Testis (tissue), 2 donors: Measurements from ENCODE around the gene ZNF41.

ENCODE experiments used
- CTCF ChIP-seq, 3 experiments: fragments of 450-650 bp in 2 of 3; fragments of 200-600 bp in 1 of 3; sonication (generic) in 1 of 3; IDR thresholded peaks; one replicate each; pipeline ENCODE4 v1.5.1; 2016 to 2019; ENCODE audit warnings: antibody characterized with exemption in 3 of 3, mild to moderate bottlenecking in 2 of 3, moderate library complexity in 1 of 3
- POLR2A ChIP-seq: fragments of 450-650 bp; IDR thresholded peaks from one replicate; pipeline ENCODE4 v1.6.1; 2017; ENCODE audit warnings: antibody characterized with exemption, mild to moderate bottlenecking, moderate library complexity

DNA sequence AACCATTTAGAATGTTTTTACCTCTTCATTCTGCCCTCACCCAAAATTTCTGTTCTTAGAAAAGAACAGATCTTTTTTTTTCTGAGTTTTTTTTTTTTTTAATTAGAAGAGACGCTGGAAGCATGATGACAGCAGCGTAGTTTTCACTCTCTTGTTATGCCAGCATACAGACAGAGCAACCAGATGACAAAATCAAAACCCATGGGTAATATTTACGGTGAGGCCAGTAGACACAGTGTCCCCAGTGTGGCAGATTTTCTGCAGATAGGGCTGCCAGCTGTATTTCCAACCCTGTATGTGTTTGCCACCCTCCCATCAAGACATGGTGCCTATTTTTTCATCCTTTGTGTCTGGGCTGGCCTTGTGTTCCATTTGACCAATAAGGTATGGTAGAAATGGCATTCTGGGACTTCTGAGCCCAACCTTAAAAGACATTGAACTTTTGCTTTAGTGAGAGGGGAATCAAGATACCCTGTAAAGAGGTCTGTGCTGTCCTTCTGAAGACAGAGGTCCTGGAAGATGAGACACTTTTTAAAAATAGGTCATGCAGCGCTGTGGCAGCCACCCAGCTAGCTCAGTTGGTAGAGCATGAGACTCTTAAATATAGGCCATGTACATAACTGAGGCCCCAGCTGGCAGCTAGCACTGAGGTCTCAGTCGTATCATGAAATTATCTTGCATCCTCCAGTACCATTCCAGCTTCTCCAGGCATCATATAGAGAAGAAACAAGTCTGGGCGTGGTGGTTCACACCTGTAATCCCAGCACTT is 6.7 kb upstream of the ZNF41 start:
- no peak for TF ChIP-seq CTCF (IDR thresholded peaks at IDR 0.05)
- TF ChIP-seq POLR2A = no peak
